Measurements from ENCODE around the gene RNGTT. TPM values are rescaled to one million over a fixed set of nuclear protein-coding genes. Genes with fewer than 3 reads are reported as not detected.

The RNGTT gene
- total RNA-seq, 1 donor from 2014 or later, result 8.9 TPM

GRCh38 chr6:88665131-88665530, 298.3 kb downstream of the RNGTT start:
- DNase-seq (ENCODE audit: low read depth in 2 of 2), result no peak

DNA sequence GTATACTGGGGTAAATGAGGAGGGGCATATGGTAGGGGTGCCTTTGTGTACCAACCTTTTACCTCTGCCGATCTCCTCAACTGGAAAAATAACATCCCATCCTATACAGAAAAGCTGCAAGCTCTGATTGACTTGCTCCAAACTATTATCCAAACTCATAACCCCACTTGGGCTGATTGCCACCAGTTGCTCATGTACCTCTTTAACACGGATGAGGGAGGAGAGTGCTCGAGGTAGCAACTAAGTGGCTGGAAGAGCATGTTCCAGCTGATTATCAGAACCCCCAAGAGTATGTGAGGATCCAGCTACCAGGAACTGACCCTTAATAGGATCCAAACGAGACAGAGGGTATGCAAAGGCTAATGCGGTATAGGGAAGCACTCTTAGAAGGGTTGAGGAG, 299.6 kb downstream of the RNGTT start:
- no peak for DNase-seq (ENCODE audit: low read depth in 2 of 2)

GRCh38 chr6:88662653-88663174, 300.7 kb downstream of the RNGTT start:
- DNase-seq (ENCODE audit: low read depth in 2 of 2), result no peak

DNA sequence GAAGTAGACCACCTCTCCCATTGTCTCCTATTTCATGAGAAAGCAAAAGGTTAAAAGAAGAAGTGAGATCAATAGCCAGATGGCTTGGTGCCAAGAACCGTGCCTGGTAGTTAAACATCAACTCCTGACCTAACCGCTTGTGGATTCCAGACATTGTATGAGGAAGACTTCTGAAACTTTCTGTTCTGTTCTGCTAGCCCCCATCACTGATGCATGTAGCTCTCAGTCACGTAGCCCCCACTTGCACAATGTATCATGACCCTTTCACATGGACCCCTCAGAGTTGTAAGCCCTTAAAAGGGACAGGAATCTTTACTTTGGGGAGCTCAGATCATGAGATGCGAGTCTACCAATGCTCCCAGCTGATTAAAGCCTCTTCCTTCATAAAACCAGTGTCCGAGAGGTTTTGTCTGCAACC, 301.2 kb downstream of the RNGTT start:
- no peak for DNase-seq (ENCODE audit: low read depth in 2 of 2)

DNA sequence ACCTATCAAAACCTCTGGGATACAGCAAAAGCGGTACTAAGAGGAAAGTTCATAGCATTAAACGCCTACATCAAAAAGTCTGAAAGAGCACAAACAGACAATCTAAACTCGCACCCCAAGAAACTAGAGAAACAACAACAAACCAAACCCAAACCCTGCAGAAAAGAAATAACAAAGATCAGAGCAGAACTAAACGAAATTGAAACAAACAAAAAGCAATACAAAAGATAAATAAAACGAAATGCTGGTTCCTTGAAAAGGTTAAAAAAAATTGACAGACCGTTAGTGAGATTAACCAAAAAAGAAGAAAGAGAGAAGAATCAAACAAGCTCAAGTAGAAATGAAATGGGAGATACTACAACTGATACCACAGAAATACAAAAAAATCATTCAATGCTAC, 302.3 kb downstream of the RNGTT start:
- DNase-seq (ENCODE audit: low read depth in 2 of 2), result no peak

GRCh38 chr6:88655586-88655985, 307.8 kb downstream of the RNGTT start:
- no peak for DNase-seq (ENCODE audit: low read depth in 2 of 2)

- no peak for DNase-seq (ENCODE audit: low read depth in 2 of 2)
Observed at GRCh38 chr6:88653936-88654335, 309.5 kb downstream of the RNGTT start.

DNA sequence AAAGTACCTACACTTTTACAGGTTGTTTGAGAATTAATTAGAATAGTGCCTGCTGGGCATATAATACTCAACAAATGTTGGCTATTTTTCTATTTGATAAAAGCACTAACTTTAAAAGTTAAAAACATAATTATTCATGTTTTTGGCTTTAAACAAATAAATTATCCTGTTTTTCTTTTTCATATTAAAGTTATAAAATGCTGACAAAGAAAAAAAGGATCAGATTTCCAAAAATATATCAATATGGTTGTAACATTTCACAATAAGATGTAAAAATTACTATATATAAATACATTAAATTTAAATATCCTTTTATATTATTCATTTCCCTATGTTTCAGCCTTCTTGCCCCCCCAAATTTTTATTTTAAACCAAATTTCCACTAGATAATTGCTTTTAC, 312.0 kb downstream of the RNGTT start:
- no peak for DNase-seq (ENCODE audit: low read depth in 2 of 2)

- no peak for DNase-seq (ENCODE audit: low read depth in 2 of 2)
Observed at GRCh38 chr6:88650979-88651378, 312.4 kb downstream of the RNGTT start.

- DNase-seq (ENCODE audit: low read depth in 2 of 2), result no peak
Observed at GRCh38 chr6:88650029-88650619, 313.3 kb downstream of the RNGTT start.

GRCh38 chr6:88641178-88641903, 322.1 kb downstream of the RNGTT start:
- no peak for DNase-seq (ENCODE audit: low read depth in 2 of 2)

GRCh38 chr6:88637761-88638545, 325.5 kb downstream of the RNGTT start:
- DNase-seq (ENCODE audit: low read depth in 2 of 2), result no peak

- DNase-seq (ENCODE audit: low read depth in 2 of 2), result no peak
Observed at GRCh38 chr6:88636871-88637270, 326.5 kb downstream of the RNGTT start.

GRCh38 chr6:88633782-88634181, 329.6 kb downstream of the RNGTT start:
- DNase-seq (ENCODE audit: low read depth in 2 of 2), result no peak

- no peak for DNase-seq (ENCODE audit: low read depth in 2 of 2)
Observed at GRCh38 chr6:88631830-88632229, 331.6 kb downstream of the RNGTT start.

DNA sequence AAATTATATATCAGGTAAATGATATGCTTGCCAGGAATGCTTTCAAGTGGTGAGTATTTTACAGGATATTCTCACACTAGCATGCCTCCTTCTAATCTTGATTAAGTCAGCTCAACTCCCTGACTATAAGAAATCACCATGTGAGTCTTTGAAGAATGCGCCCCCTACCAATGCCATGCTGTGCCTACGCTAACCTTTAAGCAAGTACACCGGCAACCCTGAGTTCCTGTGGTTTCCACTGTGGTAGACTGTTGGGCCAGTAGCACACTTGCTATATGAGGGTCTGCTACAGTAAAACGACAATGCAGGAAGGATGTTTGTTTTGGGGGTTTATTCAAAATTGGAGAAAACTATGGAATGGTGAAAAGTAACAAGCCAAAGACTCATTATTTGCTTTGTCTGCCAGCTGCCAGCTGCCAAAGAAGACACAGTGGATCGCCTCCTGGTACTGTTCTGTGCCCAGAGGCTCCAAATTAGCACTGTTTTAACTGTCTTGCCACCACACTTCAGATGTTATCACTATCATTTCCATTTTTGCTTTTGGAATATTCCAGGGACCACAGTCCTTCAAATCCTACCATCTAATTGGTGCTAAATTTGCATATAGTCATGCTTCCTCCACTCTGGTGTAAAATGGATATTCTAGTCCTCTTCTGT, 333.5 kb downstream of the RNGTT start:
- DNase-seq (ENCODE audit: low read depth in 2 of 2), result no peak

DNA sequence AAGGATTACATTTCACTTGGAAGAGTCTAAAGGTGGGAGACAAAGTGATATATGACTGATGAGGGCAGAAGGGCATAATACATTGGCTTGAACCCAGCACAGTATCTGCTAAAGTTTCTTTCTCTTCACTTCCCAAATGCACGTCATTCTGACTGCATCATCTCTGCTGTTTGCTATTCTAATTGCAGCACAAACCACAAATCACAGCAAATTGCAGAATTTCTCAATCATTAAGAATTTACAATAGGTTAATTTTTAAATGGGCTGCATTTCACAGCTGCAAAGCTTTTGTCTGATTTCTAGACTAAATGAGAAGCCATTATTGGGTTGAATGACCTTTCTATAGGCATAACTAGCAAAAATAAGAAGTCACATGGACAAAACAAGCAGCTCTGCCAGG, 337.0 kb downstream of the RNGTT start:
- no peak for DNase-seq (ENCODE audit: low read depth in 2 of 2)

- no peak for DNase-seq (ENCODE audit: low read depth in 2 of 2)
Observed at GRCh38 chr6:88623531-88623930, 339.9 kb downstream of the RNGTT start.

- no peak for DNase-seq (ENCODE audit: low read depth in 2 of 2)
Observed at GRCh38 chr6:88619951-88620350, 343.5 kb downstream of the RNGTT start.

DNA sequence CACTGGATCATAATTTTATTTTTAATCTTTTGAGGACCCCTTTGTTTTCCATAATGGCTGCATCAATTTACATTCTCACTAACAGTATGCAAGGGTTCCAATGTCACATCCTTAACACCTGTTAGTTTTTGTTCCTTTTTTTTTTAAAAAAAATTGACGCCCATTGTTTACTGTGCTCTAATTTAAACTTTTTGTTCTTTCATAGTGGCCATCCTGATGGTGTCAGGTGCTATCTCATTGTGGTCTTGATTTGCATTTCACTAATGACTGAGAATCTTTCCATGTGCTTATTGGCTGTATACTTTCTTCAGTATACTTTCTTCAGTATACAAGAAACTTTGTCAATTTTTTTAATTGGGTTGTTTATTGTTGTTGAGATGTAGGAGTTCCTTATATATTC, 347.0 kb downstream of the RNGTT start:
- no peak for DNase-seq (ENCODE audit: low read depth in 2 of 2)

- DNase-seq (ENCODE audit: low read depth in 2 of 2), result no peak
Observed at GRCh38 chr6:88614316-88614877, 349.0 kb downstream of the RNGTT start.

DNA sequence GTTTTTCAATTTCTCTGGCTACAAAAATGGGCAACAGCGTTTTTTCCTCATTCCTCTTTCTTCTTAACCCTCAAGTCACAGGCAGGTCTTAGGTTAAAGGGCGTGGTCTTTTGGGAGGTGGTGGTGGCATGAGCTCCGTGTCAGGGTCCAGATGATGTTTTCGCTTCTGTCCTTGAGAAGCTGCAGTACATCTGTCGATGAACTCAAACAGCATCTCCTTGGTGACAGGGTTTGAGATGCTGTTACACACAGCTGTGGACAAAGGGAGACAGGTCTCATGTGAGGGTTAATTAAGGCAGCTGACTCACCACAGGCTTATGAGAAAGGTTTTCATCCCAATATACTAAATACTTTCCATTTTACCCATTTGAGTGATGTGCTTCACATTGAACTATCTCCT, 350.8 kb downstream of the RNGTT start:
- DNase-seq (ENCODE audit: low read depth in 2 of 2), result no peak

All from dermis microvascular lymphatic vessel endothelial cell (primary cell).